SK-N-SH treated with all-trans-retinoic acid at 6 μM for 48 hours (cell line): Measurements from ENCODE around the gene LRRC73.

Source experiments
- ATAC-seq: fragments of 200-7000 bp; cut with Tn5 transposase; 3 replicates; pipeline ENCODE4 v1.9.1; 2020; ENCODE audit warnings: mild to moderate bottlenecking, moderate library complexity
- ARNTL ChIP-seq: fragments of 450-650 bp; formaldehyde crosslinking; IDR thresholded peaks from 2 replicates; pipeline ENCODE4 v1.5.0; 2020; ENCODE audit warnings: low read depth, mild to moderate bottlenecking, moderate library complexity, borderline replicate concordance
- BACH2 ChIP-seq: fragments of 250-450 bp; sonication (Bioruptor Pico); IDR thresholded peaks from 2 replicates; pipeline ENCODE4 v1.9.0; 2021; ENCODE audit warnings: mild to moderate bottlenecking, borderline replicate concordance
- CREB5 ChIP-seq: fragments of 250-450 bp; sonication (Bioruptor Pico); IDR thresholded peaks from 2 replicates; pipeline ENCODE4 v1.5.1; 2020; ENCODE audit warnings: low read depth, mild to moderate bottlenecking, moderate library complexity
- CSDC2 ChIP-seq: fragments of 250-450 bp; sonication (Bioruptor Pico); IDR thresholded peaks from 2 replicates; pipeline ENCODE4 v1.5.0; 2020; ENCODE audit warnings: mild to moderate bottlenecking, moderate library complexity
- CSRNP3 ChIP-seq: fragments of 250-450 bp; sonication (Bioruptor Pico); IDR thresholded peaks from 2 replicates; pipeline ENCODE4 v1.5.1; 2021; ENCODE audit warnings: mild to moderate bottlenecking, moderate library complexity
- ESRRG ChIP-seq: fragments of 250-450 bp; sonication (Bioruptor Pico); IDR thresholded peaks from 2 replicates; pipeline ENCODE4 v1.6.1; 2021; ENCODE audit warnings: mild to moderate bottlenecking
- GLIS3 ChIP-seq: fragments of 250-450 bp; sonication (Bioruptor Pico); IDR thresholded peaks from 2 replicates; pipeline ENCODE4 v1.5.0; 2020; ENCODE audit warnings: mild to moderate bottlenecking, moderate library complexity
- OSR1 ChIP-seq: fragments of 250-450 bp; sonication (Bioruptor Pico); IDR thresholded peaks from 2 replicates; pipeline ENCODE4 v1.8.0; 2022; ENCODE audit warnings: moderate library complexity, mild to moderate bottlenecking, inconsistent platforms
- PATZ1 ChIP-seq: fragments of 250-450 bp; sonication (Bioruptor Pico); IDR thresholded peaks from 2 replicates; pipeline ENCODE4 v1.8.0; 2020; ENCODE audit warnings: mild to moderate bottlenecking, moderate library complexity, borderline replicate concordance
- PPARA ChIP-seq: fragments of 250-450 bp; sonication (Bioruptor Pico); IDR thresholded peaks from 2 replicates; pipeline ENCODE4 v1.5.0; 2020; ENCODE audit warnings: mild to moderate bottlenecking, borderline replicate concordance
- RARB ChIP-seq: fragments of 250-450 bp; sonication (Bioruptor Pico); IDR thresholded peaks from 2 replicates; pipeline ENCODE4 v1.8.0; 2021; ENCODE audit warnings: mild to moderate bottlenecking, moderate library complexity
- SNAI2 ChIP-seq: fragments of 250-450 bp; sonication (Bioruptor Pico); IDR thresholded peaks from 2 replicates; pipeline ENCODE4 v1.5.0; 2020; ENCODE audit warnings: mild to moderate bottlenecking, moderate library complexity
- TCF4 ChIP-seq: fragments of 250-450 bp; sonication (Bioruptor Pico); IDR thresholded peaks from 2 replicates; pipeline ENCODE4 v1.8.0; 2021; ENCODE audit warnings: mild to moderate bottlenecking, moderate library complexity, borderline replicate concordance
- TOX ChIP-seq: fragments of 250-450 bp; sonication (Bioruptor Pico); IDR thresholded peaks from 2 replicates; pipeline ENCODE4 v1.8.0; 2021; ENCODE audit warnings: mild to moderate bottlenecking, moderate library complexity, borderline replicate concordance
- TSHZ2 ChIP-seq: fragments of 250-450 bp; sonication (Bioruptor Pico); IDR thresholded peaks from 2 replicates; pipeline ENCODE4 v1.5.0; 2020; ENCODE audit warnings: mild to moderate bottlenecking, moderate library complexity
- ZC3H10 ChIP-seq: fragments of 250-450 bp; sonication (Bioruptor Pico); IDR thresholded peaks from 2 replicates; pipeline ENCODE4 v1.5.1; 2021; ENCODE audit warnings: mild to moderate bottlenecking, moderate library complexity
- ZFP3 ChIP-seq: fragments of 250-450 bp; sonication (Bioruptor Pico); IDR thresholded peaks from 2 replicates; pipeline ENCODE4 v1.5.0; 2020; ENCODE audit warnings: mild to moderate bottlenecking, moderate library complexity
- ZFP30 ChIP-seq: fragments of 450-650 bp; formaldehyde crosslinking; IDR thresholded peaks from 2 replicates; pipeline ENCODE4 v1.5.0; 2022; ENCODE audit warnings: mild to moderate bottlenecking, moderate library complexity
- ZNF565 ChIP-seq: fragments of 450-650 bp; formaldehyde crosslinking; conservative IDR thresholded peaks from 2 replicates; pipeline ENCODE4 v1.5.0; 2020; ENCODE audit warnings: low read depth, mild to moderate bottlenecking, moderate library complexity
- ZNF70 ChIP-seq: fragments of 450-650 bp; formaldehyde crosslinking; IDR thresholded peaks from 2 replicates; pipeline ENCODE4 v1.5.0; 2020; ENCODE audit warnings: mild to moderate bottlenecking, moderate library complexity
- ZNF8 ChIP-seq: fragments of 450-650 bp; formaldehyde crosslinking; IDR thresholded peaks from 2 replicates; pipeline ENCODE4 v1.5.0; 2020; ENCODE audit warnings: mild to moderate bottlenecking, moderate library complexity

LRRC73 gene

GRCh38 chr6:43497689-43498088 lies 12.5 kb downstream of the LRRC73 start:
- no peak for ATAC-seq
- TF ChIP-seq ESRRG (CRISPR knock-in tag) (no peak), TOX (CRISPR knock-in tag) (no peak), OSR1 (no peak), RARB (CRISPR knock-in tag) (no peak), GLIS3 (CRISPR knock-in tag) (no peak), PATZ1 (CRISPR knock-in tag) (no peak), PPARA (CRISPR knock-in tag) (no peak)

- ATAC-seq = no peak
These were observed 13.1 kb downstream of the LRRC73 start for GRCh38 chr6:43497129-43497396.

GRCh38 chr6:43496370-43497128 lies 13.6 kb downstream of the LRRC73 start:
- peak; percentile 53 for ATAC-seq
- TF ChIP-seq ZNF70 (CRISPR knock-in tag) = no peak
- no peak for TF ChIP-seq CREB5
- no peak for TF ChIP-seq TOX (CRISPR knock-in tag)
- no peak for TF ChIP-seq CSRNP3 (CRISPR knock-in tag)
- no peak for TF ChIP-seq ESRRG (CRISPR knock-in tag)
- no peak for TF ChIP-seq CSDC2
- TF ChIP-seq SNAI2 (CRISPR knock-in tag) = no peak
- no peak for TF ChIP-seq ZFP30 (CRISPR knock-in tag)
- no peak for TF ChIP-seq PPARA (CRISPR knock-in tag)

More at GRCh38 chr6:43497129-43497396, 13.1 kb downstream of the LRRC73 start:
- no peak for TF ChIP-seq GLIS3 (CRISPR knock-in tag)
- TF ChIP-seq TSHZ2 (CRISPR knock-in tag) = no peak
- no peak for TF ChIP-seq CSDC2
- TF ChIP-seq CREB5 = no peak
- no peak for TF ChIP-seq ZC3H10 (CRISPR knock-in tag)
- TF ChIP-seq ZNF70 (CRISPR knock-in tag) = no peak
- no peak for TF ChIP-seq ARNTL
- no peak for TF ChIP-seq TCF4
- TF ChIP-seq SNAI2 (CRISPR knock-in tag) = no peak
- TF ChIP-seq ZNF8 (CRISPR knock-in tag) = no peak
- TF ChIP-seq PATZ1 (CRISPR knock-in tag) = no peak
- TF ChIP-seq ZNF565 (CRISPR knock-in tag) = no peak
- no peak for TF ChIP-seq BACH2 (CRISPR knock-in tag)
- TF ChIP-seq ZFP3 (CRISPR knock-in tag) = no peak
- TF ChIP-seq ZFP30 (CRISPR knock-in tag) = no peak
